ENCODE results near the gene NUP58.

DNA sequence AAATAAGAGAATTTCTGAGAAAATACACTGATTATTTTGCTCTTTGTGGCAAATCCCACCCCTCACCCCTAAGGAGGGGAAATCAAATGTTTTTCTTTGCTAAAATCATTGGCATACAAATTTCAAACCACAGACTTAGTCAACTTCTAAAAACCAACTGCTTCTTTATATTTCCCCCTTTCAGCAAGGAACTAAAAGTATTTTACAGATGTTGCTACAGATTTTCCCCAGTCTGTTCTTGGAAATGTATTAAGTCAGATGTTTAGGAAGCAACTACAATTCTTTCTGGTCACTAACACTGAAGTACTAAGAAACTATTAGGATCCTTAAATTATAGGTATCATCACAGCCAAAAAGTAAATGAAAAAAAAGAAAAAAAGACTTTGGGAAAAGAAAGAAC, 21.0 kb upstream of the NUP58 start:
- TF ChIP-seq, protein P1, sequence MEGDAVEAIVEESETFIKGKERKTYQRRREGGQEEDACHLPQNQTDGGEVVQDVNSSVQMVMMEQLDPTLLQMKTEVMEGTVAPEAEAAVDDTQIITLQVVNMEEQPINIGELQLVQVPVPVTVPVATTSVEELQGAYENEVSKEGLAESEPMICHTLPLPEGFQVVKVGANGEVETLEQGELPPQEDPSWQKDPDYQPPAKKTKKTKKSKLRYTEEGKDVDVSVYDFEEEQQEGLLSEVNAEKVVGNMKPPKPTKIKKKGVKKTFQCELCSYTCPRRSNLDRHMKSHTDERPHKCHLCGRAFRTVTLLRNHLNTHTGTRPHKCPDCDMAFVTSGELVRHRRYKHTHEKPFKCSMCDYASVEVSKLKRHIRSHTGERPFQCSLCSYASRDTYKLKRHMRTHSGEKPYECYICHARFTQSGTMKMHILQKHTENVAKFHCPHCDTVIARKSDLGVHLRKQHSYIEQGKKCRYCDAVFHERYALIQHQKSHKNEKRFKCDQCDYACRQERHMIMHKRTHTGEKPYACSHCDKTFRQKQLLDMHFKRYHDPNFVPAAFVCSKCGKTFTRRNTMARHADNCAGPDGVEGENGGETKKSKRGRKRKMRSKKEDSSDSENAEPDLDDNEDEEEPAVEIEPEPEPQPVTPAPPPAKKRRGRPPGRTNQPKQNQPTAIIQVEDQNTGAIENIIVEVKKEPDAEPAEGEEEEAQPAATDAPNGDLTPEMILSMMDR (IDR thresholded peaks at IDR 0.05; ENCODE audit: low read length), result no peak
- TF ChIP-seq EZH2 (IDR thresholded peaks at IDR 0.05; ENCODE audit: borderline replicate concordance, low read length), result no peak

Measured in OCI-LY1 (cell line).